NCI-H2107 treated with DMSO at 0.1 percent for 48 hours (cell line): ENCODE data around the gene CCDC157.
"Not testable (repeated sequence)": the region's sequence is repeated elsewhere in the genome, so short reads cannot be mapped to it uniquely, and the experiment has no call there.

ENCODE experiments used
- DNase-seq: peaks from one replicate; lab custom pipeline; 2025; ENCODE audit not compliant: unreplicated experiment; lab: John Stamatoyannopoulos, UW

CCDC157 gene

GRCh38 chr22:30325724-30326254, 31.0 kb upstream of the CCDC157 start:
- DNase-seq: no peak

- no peak for DNase-seq
Observed at GRCh38 chr22:30326255-30326705, 30.5 kb upstream of the CCDC157 start.

- peak; percentile 69 for DNase-seq
Observed at GRCh38 chr22:30326706-30327362, 30.0 kb upstream of the CCDC157 start, which contains the start of gene TBC1D10A. Gene TBC1D10A, minus strand, starts transcription at chr22:30326941. Its CDS starts 60 bp downstream, at chr22:30326881.

- no peak for DNase-seq
Observed at GRCh38 chr22:30327864-30328345, 28.9 kb upstream of the CCDC157 start.

GRCh38 chr22:30328466-30329049, 28.2 kb upstream of the CCDC157 start:
- no peak for DNase-seq

GRCh38 chr22:30332551-30332950, 24.3 kb upstream of the CCDC157 start:
- DNase-seq: no peak

- DNase-seq: no peak
Observed at GRCh38 chr22:30332994-30333706, 23.7 kb upstream of the CCDC157 start.

- DNase-seq: no peak
Observed at GRCh38 chr22:30333707-30334087, 23.1 kb upstream of the CCDC157 start.

- no peak for DNase-seq
Observed at GRCh38 chr22:30334646-30335045, 22.2 kb upstream of the CCDC157 start.

GRCh38 chr22:30335236-30335635, 21.6 kb upstream of the CCDC157 start:
- DNase-seq: no peak

- no peak for DNase-seq
Observed at GRCh38 chr22:30336752-30337460, 19.9 kb upstream of the CCDC157 start.

- no peak for DNase-seq
Observed at GRCh38 chr22:30337461-30337778, 19.4 kb upstream of the CCDC157 start.

- DNase-seq: not testable (repeated sequence)
Observed at GRCh38 chr22:30338341-30338740, 18.5 kb upstream of the CCDC157 start.

GRCh38 chr22:30338802-30339201, 18.0 kb upstream of the CCDC157 start:
- no peak for DNase-seq

- DNase-seq: peak; percentile 17
Observed at GRCh38 chr22:30340911-30341685, 15.7 kb upstream of the CCDC157 start.

- DNase-seq: no peak
Observed at GRCh38 chr22:30344447-30345200, 12.2 kb upstream of the CCDC157 start.

- no peak for DNase-seq
Observed at GRCh38 chr22:30347255-30347892, 9.4 kb upstream of the CCDC157 start.

GRCh38 chr22:30348404-30348803, 8.4 kb upstream of the CCDC157 start:
- DNase-seq: no peak

GRCh38 chr22:30348809-30349208, 8.0 kb upstream of the CCDC157 start:
- DNase-seq: no peak
